ENCODE results near the gene CCSER1. TPM values are rescaled to one million over a fixed set of nuclear protein-coding genes. Genes with fewer than 3 reads are reported as not detected.

Gene CCSER1
- total RNA-seq, 2 experiments from 2014 or later, result not detected

DNA sequence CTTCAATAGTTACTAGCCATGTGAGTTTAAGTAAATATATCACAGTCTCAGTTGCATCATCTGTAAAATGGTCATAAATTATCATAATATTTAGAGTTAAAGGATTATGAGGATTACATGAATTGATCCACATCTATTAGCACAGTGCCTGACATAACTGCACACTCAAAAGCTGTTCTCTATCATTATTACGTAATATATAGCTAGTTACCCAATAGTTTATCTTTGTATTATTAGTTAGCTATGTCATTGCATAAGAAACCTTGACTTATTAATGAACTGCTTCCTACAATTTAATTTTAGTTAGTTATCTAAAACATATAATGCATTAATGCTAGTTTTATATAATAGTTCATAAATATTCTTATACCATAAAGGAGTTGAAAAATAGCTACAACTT lies 1099.7 kb downstream of the CCSER1 start:
- H3K9me2 ChIP-seq (ENCODE audit: insufficient read depth, low read length), result no peaks in the 10 kb centered on the region
- H3K27ac ChIP-seq (ENCODE audit: low read depth, low read length, poor library complexity, severe bottlenecking), result no peak overlapping the region
- no peak for TF ChIP-seq CTCF (conservative IDR thresholded peaks at IDR 0.05; ENCODE audit: low read length)
- no peak for TF ChIP-seq EZH2phosphoT487 (IDR thresholded peaks at IDR 0.05; ENCODE audit: borderline replicate concordance, low read depth, low read length)
- no TSS peak for BruUV-seq (replicated peaks)
- ChIA-PET POLR2A (no interaction called here), CTCF (ENCODE audit: unreplicated experiment) (no interaction called here)
- intact Hi-C loops (cut with micrococcal nuclease; ENCODE audit: unreplicated experiment), result no loop called here
- H3K36me3 ChIP-seq (ENCODE audit: insufficient read depth, low read length), result no peaks in the 10 kb centered on the region
- H3K4me1 ChIP-seq (ENCODE audit: insufficient read depth, low read length, poor library complexity, severe bottlenecking), result no peaks in the 10 kb centered on the region
- no peaks in the 10 kb centered on the region for H3K79me2 ChIP-seq (ENCODE audit: insufficient read depth, low read depth, low read length)
- no peak overlapping the region for H3K4me3 ChIP-seq (ENCODE audit: low read depth, low read length, poor library complexity, severe bottlenecking)
- H3K4me2 ChIP-seq (ENCODE audit: low read length), result no peak overlapping the region
- H4K20me1 ChIP-seq (ENCODE audit: insufficient read depth, low read length), result no peaks in the 10 kb centered on the region
- no peaks in the 10 kb centered on the region for H3K9me3 ChIP-seq (ENCODE audit: low read length)
- no peak overlapping the region for H2AFZ ChIP-seq (ENCODE audit: low read length)
- no peak for DNase-seq (ENCODE audit: low spot score)

- no peak for TF ChIP-seq EZH2phosphoT487 (IDR thresholded peaks at IDR 0.05; ENCODE audit: borderline replicate concordance, low read depth, low read length)
- TF ChIP-seq CTCF (conservative IDR thresholded peaks at IDR 0.05; ENCODE audit: low read length), result no peak
- CTCF ChIA-PET (ENCODE audit: unreplicated experiment), result no interaction called here
- Histone ChIP-seq H2AFZ (ENCODE audit: low read length) (no peak overlapping the region), H3K27ac (ENCODE audit: low read depth, low read length, poor library complexity, severe bottlenecking) (no peak overlapping the region), H4K20me1 (ENCODE audit: insufficient read depth, low read length) (no peaks in the 10 kb centered on the region), H3K79me2 (ENCODE audit: insufficient read depth, low read depth, low read length) (no peaks in the 10 kb centered on the region), H3K4me1 (ENCODE audit: insufficient read depth, low read length, poor library complexity, severe bottlenecking) (no peaks in the 10 kb centered on the region), H3K4me3 (ENCODE audit: low read depth, low read length, poor library complexity, severe bottlenecking) (no peak overlapping the region), H3K4me2 (ENCODE audit: low read length) (no peak overlapping the region), H3K9me2 (ENCODE audit: insufficient read depth, low read length) (no peaks in the 10 kb centered on the region), H3K36me3 (ENCODE audit: insufficient read depth, low read length) (no peaks in the 10 kb centered on the region), H3K9me3 (ENCODE audit: low read length) (no peaks in the 10 kb centered on the region)
- DNase-seq (ENCODE audit: low spot score), result no peak
- BruUV-seq (replicated peaks), result no TSS peak
- POLR2A ChIA-PET, result no interaction called here
- intact Hi-C loops (cut with micrococcal nuclease; ENCODE audit: unreplicated experiment), result no loop called here
Measured at GRCh38 chr4:91228659-91229058, 1101.5 kb downstream of the CCSER1 start.

- H3K27ac ChIP-seq (ENCODE audit: low read depth, low read length, poor library complexity, severe bottlenecking), result no peak overlapping the region
- H3K4me3 ChIP-seq (ENCODE audit: low read depth, low read length, poor library complexity, severe bottlenecking), result no peak overlapping the region
- POLR2A ChIA-PET, result no interaction called here
- no peak overlapping the region for H2AFZ ChIP-seq (ENCODE audit: low read length)
- no peak overlapping the region for H3K4me2 ChIP-seq (ENCODE audit: low read length)
- no peaks in the 10 kb centered on the region for H3K4me1 ChIP-seq (ENCODE audit: insufficient read depth, low read length, poor library complexity, severe bottlenecking)
- CTCF ChIA-PET (ENCODE audit: unreplicated experiment), result no interaction called here
- no peaks in the 10 kb centered on the region for H3K79me2 ChIP-seq (ENCODE audit: insufficient read depth, low read depth, low read length)
- H3K9me2 ChIP-seq (ENCODE audit: insufficient read depth, low read length), result no peaks in the 10 kb centered on the region
- no peaks in the 10 kb centered on the region for H3K9me3 ChIP-seq (ENCODE audit: low read length)
- intact Hi-C loops (cut with micrococcal nuclease; ENCODE audit: unreplicated experiment), result no loop called here
- DNase-seq (ENCODE audit: low spot score), result no peak
- H4K20me1 ChIP-seq (ENCODE audit: insufficient read depth, low read length), result no peaks in the 10 kb centered on the region
- TF ChIP-seq CTCF (conservative IDR thresholded peaks at IDR 0.05; ENCODE audit: low read length), result no peak
- no peak for TF ChIP-seq EZH2phosphoT487 (IDR thresholded peaks at IDR 0.05; ENCODE audit: borderline replicate concordance, low read depth, low read length)
- H3K36me3 ChIP-seq (ENCODE audit: insufficient read depth, low read length), result no peaks in the 10 kb centered on the region
- BruUV-seq (replicated peaks), result no TSS peak
Measured at GRCh38 chr4:91233164-91233563, 1106.0 kb downstream of the CCSER1 start.
